ENCODE measurements around the gene SERPINB12.

SERPINB12 gene

GRCh38 chr18:63579616-63580015 lies 37.4 kb downstream of the SERPINB12 start:
- H3K27ac ChIP-seq (ENCODE audit: extremely low read depth, low read depth, low read length), result no peak overlapping the region
- ChIA-PET POLR2A (no interaction called here), CTCF (interaction anchor here (0.5 to 9.2 kb wide), 16 partner anchors 8 to 563 kb away, joined by 3 to 338 read pairs (median 8); partner anchors contain the start of gene SERPINB13)

More at GRCh38 chr18:63579616-63580015, 37.4 kb downstream of the SERPINB12 start:
- 0 out of 2 replicates have a peak, but pooled peaks cover 2% of the 10 kb centered on the region for H3K4me1 ChIP-seq (ENCODE audit: control insufficient read depth, insufficient read depth, low read length)
- no peak overlapping the region for H3K4me3 ChIP-seq (ENCODE audit: low read depth, low read length)
- H3K9me3 ChIP-seq (ENCODE audit: control insufficient read depth, insufficient read depth, low read depth, low read length), result no peaks in the 10 kb centered on the region
- TF ChIP-seq ZNF140 (tag by site-specific recombination; IDR thresholded peaks at IDR 0.05) (no peak), KLF7 (tag by site-specific recombination; IDR thresholded peaks at IDR 0.05; ENCODE audit: borderline replicate concordance) (no peak), KLF16 (tag by site-specific recombination; IDR thresholded peaks at IDR 0.05) (no peak), SALL2 (tag by site-specific recombination; IDR thresholded peaks at IDR 0.05; ENCODE audit: borderline replicate concordance) (no peak), MEIS1 (CRISPR knock-in tag; IDR thresholded peaks at IDR 0.05; ENCODE audit: borderline replicate concordance) (no peak), HOXD13 (CRISPR knock-in tag; IDR thresholded peaks at IDR 0.05; ENCODE audit: borderline replicate concordance) (no peak), ZSCAN23 (tag by site-specific recombination; IDR thresholded peaks at IDR 0.05) (no peak), ZNF416 (tag by site-specific recombination; IDR thresholded peaks at IDR 0.05) (no peak), ZNF747 (tag by site-specific recombination; IDR thresholded peaks at IDR 0.05) (no peak), ZNF560 (tag by site-specific recombination; IDR thresholded peaks at IDR 0.05; ENCODE audit: borderline replicate concordance) (no peak), ZNF398 (tag by site-specific recombination; IDR thresholded peaks at IDR 0.05) (no peak), ZNF354C (tag by site-specific recombination; IDR thresholded peaks at IDR 0.05; ENCODE audit: borderline replicate concordance, low read depth) (no peak), ZNF704 (tag by site-specific recombination; IDR thresholded peaks at IDR 0.05) (no peak), KLF17 (tag by site-specific recombination; IDR thresholded peaks at IDR 0.05) (no peak), BCL11B (tag by site-specific recombination; IDR thresholded peaks at IDR 0.05; ENCODE audit: low read depth) (no peak), SETDB1 (IDR thresholded peaks at IDR 0.05; ENCODE audit: insufficient read length, low read length) (no peak), ZNF544 (tag by site-specific recombination; IDR thresholded peaks at IDR 0.05) (no peak), ZNF426 (tag by site-specific recombination; IDR thresholded peaks at IDR 0.05) (no peak), ZNF518A (tag by site-specific recombination; conservative IDR thresholded peaks at IDR 0.05; ENCODE audit: low read depth) (no peak)
- no peaks in the 10 kb centered on the region for H3K36me3 ChIP-seq (ENCODE audit: control insufficient read depth in 2 of 2, insufficient read depth in 1 of 2, low read length in 2 of 2)

Data from HEK293 (cell line).